Kidney tubule cell (primary cell): ENCODE data around the gene KLF7.

Experiments
- DNase-seq: peaks from one replicate; pipeline ENCODE4 v3.0.0-alpha.2; 2018; ENCODE audit warnings: low spot score

KLF7 gene

DNA sequence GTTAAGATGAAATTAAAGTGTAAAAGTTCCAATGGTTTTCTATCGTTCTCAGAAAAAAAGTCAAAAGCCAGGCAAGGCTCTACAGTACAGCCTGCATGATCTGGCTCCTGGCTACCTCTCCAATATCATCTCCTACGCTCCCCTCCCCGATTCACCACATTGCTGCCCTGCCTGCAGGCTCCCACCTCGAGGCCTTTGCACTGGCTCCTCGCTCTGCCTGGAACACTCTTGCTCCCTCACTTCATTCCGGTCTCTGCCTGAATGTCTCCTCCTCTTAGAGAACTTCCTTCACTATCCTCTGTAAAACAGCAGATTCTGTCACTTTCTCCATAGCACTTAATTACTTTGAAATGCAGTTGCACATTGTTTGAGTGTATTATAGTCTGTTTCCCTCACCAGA lies 72.5 kb downstream of the KLF7 start:
- DNase-seq, result no peak

DNA sequence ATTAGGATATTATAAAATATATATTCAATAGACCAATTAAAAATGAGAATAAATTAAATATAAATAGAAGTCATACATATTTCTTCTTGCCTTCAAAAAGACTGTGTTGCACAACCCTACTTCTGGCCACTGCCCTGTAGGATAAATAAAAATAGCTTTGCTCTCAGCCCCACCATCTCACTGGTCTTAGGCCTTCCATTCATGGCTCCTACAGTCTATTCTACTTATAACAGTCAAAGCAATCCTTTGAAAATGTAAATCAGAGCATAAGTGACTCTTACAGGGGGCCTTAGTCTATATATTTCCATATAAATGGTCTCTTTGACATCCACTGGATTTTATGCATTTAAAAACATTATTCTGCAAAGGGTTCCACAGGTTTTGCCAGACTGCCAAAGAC lies 72.9 kb downstream of the KLF7 start:
- DNase-seq, result no peak

DNA sequence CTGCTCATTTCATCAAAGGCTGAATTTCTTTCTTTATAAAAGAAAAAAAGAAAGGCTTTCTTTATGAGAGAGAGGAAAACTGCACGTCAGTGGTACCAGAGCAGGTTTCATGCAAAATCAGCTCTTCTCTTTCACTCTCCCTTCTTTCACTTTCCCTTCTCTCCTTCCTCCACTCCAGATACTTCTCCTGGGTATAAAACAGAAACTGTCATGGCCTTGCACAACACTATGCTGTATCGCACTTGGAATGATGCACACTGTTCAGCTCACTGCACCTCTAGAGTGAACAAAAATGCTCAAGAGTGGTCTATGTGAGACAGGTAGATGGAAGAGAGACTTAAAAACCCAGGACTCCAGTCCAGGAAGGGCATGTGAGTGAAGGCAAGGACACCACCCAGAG lies 73.8 kb downstream of the KLF7 start:
- DNase-seq, result no peak

DNA sequence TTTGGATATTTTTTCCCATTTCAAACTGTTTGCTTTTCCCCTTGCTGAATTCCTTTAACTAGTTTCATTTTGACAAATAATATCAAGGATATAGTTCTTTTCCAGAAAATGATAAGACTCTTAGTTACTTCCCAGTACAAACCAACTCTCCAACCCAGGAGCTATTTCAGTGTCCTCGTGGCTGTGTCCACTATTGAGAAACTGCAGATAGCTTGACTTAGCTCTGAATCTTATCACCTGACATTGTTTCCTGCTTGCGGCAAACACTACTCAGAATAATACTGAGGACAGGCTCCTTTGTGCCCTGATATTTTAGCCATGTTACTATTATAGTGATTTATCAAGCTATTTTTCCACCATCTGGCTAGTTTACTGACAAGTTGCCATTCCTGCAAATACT lies 74.6 kb downstream of the KLF7 start:
- DNase-seq, result no peak

DNA sequence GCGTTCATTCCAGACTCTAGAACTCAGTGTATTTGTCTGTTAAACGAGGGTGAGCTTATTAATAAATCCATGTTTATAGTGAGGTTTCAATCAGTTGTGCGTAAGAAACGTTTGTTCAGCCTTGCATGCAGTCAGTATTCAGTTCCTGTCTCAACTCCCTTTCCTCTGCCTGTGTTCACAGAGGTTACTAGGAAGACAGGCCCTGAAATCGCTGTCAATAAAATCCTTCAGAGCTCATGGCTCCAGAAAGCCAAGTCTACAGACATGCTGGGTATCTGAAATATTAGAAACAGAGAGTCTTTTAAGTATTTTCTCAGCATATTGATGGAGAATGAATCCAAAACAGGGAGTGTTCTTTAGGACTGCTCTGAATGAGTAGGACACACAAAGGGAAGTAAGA lies 75.4 kb downstream of the KLF7 start:
- no peak for DNase-seq

DNA sequence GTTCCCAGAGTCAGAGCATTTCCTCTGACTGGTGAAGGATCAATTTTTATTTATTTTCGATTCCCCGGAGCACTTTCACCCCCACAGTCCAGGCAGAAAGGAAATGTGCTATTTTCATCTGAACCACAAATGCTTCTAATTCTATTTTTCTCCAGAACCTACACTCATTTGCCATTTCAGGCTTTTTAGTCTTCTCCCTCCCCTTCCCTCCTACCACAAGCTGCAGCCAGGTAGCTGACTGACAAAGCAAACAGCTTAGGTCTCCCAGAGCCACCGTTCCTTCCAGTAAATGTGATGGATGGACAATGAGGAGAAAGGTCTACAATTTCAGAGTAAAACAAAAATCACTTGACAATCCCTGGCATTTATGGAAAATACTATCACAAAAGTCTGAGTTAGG lies 76.9 kb downstream of the KLF7 start:
- no peak for DNase-seq

DNA sequence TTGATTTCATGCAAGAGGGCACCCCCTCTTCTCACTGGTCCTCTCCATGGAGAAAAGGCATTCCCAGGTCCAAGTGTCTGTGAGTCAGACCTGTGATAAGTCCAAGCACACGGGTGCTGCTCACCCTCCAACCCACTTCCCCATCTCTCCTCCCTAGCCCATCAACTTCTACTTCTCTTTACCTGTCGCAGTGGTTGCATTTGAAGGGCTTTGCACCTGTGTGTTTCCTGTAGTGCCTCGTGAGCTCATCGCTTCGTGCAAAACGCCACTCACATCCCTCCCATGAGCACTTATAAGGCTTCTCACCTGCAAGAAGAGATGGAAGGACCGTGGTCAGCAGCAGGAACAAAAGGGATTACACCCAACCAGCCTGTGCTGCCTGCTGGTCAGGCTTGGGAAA lies 77.5 kb downstream of the KLF7 start:
- DNase-seq, result no peak

DNA sequence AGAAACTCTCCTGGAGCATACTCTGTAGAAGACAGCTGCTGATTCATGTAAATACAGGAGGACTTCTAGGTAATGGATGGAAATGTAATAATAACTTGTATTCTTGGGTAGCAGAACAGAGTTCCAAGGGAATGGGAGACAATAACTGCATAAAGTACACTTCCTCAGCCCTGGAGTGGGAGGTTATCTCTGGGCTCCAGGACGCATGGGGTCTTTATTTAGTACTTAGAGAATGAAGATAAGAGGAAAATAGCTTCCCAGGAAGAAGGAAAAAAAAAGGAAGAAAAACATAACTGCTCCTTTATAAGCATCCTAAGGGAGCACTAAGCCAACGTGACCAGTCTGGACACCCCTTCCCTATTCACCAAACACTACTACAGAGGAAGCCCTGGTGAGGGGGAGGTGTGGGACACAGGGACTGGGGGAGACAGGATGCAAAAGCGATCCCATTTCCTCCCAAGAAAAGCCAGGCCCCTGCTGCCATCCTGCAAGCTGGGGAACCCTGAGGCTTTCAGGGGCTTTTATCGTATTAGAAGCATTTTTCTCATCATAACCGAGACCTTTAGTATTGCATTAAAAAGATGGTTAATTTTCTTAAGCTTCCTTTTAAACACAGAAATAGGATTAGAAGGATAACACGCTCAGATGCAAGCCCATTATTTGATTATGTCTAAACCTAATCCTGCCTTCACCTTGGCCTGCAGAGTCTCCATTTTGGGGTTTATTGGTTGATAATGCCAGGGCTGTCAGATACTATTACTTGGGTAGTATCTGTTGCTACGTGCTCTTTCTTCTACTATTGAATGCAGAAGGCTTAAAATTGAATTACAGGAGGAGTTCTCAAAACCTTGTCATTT lies 78.5 kb downstream of the KLF7 start:
- no peak for DNase-seq

DNA sequence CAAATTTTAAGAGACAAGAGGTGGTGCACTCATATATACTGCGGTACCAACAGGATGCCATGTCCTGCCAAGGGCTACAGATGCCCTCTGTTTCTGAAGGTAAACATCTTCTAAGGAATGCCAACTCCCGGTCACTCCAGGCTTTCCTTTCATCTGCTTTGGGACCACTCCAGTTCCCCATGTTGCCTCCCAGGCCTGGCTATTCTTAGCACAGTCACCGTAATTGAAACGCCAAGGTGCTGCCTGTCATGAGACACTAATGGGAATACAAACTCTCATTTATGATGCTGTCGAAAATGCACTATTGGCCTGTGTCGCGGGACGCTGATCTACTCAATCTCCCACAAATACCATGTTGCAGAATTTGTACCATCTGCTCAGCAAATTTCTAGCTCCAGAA lies 79.6 kb downstream of the KLF7 start:
- DNase-seq, result no peak

DNA sequence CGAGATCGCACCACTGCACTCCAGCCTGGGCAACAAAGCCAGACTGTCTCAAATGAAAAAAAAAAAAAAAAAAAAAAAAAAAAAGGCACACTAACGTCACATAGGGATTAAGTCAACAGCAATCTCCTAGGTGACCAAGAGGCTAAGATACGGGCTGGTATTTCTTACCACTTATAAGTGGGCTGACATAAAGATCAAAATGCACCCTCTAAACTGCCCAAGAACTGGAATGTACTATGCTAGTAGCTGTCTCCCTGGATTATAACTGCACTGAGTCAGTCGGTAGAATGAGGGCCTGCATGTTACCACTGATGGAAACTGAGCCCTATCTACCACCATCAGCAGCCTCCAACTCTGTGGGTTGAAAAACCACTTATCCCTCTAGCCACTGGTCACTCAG lies 80.6 kb downstream of the KLF7 start:
- no peak for DNase-seq

DNA sequence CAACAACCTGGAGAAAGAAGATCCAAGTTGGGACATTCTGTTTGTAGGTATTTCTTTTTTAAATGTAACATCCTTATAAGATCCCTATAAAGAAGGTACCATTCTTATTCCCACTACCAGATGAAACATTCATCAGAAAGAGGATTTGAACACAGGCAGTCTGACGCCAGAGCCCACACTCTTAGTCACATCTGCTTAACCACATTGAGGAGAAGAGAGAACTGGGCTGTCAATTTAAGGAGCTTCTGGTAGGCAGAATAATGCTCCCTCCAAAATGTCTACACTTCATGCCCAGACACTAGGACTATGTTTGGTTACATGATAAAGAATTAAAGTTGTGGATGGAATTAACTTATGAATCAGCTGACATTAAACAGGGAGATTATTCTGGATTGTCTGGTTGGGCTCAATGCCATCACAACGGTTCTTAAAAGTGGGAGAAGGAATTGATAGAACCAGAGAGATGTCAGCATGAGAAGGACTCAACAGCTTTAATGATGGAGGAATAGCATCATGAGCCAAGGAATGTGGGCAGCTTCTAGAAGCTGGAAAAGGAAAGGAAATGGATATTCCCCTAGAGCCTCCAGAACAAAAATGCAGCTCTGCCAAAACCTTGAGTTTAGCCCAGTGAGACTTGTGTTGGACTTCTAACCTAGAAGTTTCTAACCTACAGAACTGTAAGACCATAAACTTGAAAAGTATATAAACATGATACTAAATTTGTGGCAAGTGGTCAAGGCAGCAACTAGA lies 82.2 kb downstream of the KLF7 start:
- no peak for DNase-seq

DNA sequence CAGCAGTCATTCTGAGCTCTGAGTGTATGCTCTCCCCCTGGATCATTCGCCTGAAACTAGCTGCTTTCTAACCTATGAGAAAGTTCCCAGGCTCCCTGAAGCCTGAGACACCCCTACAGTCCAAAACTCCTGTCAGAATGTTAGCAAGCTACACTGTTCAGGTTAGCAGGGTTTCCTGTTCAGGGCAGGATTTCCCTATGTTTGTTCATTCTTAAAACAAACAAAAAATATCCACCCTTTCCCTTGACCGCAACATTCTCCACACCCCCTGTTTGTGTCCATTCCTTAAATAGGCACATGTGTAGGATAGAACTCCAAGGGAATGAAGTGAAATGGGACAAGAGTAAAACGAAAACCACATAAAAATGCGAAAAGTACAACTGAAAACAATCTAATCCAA lies 83.1 kb downstream of the KLF7 start:
- no peak for DNase-seq

DNA sequence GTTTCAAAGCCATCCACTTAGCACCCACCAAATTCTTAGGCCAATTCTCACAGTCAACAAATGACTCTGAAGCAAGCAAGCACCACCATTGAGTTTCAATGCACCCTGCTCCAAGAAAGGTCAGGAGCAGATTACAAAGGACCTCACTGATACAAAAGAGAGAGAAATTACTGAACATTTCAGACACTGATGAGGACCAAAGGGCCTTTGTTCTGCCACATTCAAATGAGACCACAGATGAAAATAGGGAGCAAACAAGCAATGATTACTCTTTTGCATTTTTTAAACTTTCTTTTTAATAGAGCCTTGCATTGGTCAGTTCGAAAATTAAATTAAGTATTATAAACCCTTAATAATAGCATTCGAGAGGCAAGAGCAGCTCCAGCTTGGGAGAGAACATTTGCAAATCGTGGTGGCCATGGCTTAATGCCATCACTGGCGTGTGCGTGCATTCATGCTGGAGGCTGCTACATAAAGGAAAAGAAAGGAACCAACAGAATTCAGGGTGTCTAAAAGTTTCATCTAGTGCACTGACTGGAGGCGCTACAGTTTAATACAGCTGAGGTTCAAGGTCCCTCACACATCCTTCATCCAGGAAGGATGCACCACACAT lies 87.5 kb downstream of the KLF7 start:
- DNase-seq, result no peak

DNA sequence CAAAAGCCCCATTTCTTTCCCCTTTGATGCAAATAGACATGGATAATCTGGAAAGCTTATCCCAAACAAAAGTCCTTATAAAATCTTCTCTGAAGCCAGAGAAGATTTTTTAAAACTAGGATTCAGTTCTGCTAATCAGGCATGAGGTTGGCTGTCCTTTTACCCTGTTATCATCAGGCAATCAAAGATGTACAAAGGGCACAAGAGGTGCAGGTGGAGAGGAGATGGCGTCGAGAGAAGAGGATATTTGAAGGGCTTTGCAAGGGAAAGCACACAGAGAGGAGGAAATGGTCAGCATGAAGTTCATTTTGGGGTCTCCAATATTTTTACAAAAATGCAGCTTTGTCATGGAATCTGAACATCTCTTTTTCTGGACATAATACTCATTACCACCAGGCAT lies 88.5 kb downstream of the KLF7 start:
- no peak for DNase-seq

DNA sequence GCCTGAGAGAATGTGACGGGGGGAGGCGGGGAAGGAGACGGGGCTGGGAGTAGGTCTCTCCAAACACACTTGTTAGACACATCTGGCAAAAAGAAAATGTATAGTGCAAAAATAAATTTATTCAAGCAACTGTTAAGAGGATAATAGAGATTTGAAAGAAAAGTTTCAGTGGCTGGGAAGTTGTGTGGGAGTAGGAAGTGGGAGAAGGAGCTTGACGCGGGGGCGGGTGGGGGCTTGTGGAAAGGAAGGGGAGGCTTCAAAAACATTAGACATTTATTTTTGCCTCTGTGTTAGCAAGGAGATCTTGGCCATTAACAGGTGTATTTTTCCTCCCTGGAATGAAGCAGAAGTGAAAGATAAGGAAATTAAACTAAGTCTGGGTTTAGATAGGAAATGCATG lies 90.3 kb downstream of the KLF7 start:
- DNase-seq, result no peak

DNA sequence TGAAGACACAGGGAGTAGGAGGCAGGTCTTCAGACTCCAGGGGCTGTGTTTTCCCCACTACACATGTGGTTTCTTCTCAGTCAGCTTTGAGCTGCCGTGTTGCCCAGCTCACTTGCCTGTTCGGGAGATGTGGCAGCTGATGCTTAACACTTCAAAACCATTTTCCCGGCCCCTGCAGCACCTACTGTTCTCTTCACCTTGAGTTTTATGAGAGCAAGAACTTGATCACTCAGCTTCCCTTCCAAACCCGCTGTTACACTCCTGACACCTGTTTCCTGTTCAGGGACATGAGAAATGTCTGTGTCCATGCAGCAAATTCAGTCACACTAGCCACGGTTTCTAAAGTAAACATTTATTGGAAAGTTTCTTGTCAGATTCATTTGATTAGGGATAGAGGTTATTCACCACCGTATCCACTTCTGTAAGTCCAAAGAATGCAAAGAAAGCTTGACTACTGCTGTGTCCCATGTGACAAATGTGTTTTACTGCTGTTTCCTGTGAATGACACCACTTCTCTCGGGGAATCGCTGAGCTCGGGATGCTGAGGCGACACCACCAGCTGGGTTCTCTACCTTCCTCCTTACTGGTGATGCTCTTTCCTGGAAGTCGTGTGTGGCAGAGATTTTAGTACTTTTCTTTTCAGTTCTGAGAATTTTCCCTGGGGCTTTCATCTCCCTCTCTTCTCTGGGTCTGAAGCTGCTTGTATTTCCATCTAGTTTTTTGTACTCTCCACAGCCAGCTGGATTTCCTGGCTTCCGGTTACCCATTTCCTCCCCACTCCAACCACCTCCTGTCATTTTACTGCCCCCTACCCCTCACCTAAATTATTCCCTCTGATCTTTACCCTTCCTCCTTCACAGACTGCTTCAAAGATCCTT lies 91.7 kb downstream of the KLF7 start:
- peak; percentile 43 for DNase-seq

DNA sequence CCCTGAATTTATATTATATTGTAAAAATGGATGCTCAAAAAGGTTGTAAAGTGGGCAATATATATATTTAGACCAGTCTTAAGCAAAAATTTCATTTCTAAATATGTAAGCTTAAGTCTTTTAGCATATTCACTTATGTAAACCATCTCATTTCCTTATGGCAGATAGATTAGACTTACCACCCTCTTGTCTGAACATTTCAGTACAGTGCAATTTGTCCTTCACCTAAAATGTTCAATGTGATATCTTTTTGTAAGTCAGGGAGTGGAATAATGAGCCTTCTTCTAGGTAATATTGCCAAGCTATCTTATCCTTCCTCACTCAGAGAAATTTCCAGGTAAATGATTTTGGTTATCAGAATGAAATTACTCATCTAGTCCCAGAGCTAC lies 92.3 kb downstream of the KLF7 start:
- no peak for DNase-seq

DNA sequence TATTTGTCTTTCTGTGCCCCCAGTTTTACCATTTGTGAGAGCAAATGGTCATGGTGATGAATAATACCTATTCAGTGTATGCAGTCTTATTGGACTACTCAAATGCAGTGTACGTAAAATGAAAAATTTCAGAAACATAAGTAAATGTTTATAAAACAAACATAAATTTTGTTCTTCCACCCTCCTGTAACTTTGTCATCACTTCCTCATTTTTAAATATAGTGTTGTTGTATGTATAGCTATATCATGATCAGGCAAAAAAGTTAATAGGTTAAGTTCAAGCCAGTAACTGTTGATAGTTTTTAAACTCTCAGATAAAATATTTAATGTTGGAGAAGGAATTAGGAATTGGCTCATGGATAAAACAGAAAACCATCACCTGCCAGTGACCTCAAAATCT lies 93.2 kb downstream of the KLF7 start:
- DNase-seq, result no peak

DNA sequence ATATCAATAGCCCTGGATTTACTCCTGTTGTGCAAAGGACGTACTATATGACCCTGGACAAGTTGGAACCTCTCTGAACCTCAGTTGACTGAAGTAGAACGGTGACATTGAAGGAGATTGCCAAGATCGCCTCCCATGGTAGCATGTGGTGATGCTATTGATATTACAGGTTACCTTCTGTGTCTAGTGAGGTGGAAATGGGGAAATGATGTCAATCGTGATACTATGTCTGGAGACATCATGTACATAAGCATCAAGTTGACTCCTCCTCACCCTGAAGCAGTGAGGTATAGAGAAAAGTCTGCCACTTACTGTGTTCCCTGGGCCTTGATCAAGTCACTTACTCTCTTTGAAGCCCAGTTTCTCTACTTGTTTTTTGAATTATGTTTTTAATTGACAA lies 93.9 kb downstream of the KLF7 start:
- peak; percentile 17 for DNase-seq

DNA sequence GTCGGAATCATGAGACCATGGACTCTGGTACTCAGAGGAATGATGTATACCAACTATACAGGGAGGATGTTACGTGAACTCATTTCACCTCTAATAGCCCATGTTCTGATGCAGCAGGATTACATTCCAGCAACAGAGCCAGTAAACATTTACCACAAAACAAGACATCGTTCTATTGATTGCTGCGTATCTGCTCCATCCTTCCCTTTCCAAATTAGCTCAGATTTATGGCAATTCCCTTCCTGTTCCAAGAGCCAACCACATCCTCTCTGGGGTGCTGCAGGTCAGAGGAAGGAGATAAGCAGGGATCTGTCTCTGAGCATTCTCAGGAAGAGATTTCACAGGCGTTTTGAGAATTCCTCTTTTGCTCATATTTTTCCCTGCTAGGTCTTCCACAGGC lies 98.3 kb downstream of the KLF7 start:
- no peak for DNase-seq

DNA sequence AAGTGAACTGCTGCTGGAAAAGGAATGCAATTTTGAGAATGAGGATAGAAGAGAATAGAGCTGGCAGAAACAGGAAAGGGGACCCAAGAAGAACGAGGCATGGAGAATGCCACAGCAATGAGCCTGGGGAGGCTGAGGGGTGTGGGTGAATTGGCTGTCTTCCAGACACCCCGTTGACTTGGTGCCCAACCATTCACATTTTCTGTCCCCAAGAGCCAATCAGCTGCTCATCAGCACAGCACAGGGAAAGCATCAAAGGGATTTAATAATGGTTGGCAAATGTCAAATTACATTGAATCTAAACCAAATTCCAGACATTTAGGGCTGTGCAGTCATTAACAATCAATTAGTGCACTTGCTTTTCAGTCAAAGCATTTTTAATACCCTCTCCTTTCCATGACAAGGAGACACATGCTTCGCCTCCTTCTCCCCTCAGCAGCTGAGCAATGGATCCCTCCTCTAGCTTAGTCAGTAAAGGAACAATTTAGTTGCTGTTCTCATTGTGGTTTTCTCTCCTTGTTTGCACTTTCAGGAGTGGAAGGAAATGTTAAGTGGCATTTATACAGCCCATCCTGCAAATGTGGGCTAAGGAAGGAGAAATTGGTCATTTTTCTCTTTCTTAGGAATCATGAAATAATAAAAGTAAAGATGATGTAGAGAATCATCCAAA lies 98.8 kb downstream of the KLF7 start:
- no peak for DNase-seq

DNA sequence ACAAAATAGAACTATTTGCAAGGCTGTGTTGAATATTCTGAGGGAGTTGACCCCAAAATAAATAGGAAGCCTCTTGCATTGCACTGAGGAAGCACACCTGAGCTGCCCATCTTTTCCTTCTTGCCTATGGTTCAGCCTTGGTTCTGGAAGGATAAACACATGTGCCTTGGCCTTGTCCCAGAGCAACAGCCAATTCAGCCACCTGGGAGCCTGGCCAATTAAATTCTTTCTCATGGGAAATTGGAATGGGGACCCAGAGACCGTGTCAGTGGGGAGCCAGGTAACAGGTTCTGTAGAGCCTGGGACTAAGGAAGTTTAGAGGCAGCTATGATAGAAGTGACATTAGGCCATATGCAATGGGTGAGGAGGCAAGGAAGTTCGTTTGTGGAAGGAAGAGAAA lies 99.6 kb downstream of the KLF7 start:
- no peak for DNase-seq
